ENCODE data around the gene SCAMP5.

The SCAMP5 gene

GRCh38 chr15:75023872-75024636, 28.7 kb downstream of the SCAMP5 start:
- no peak for DNase-seq

GRCh38 chr15:75025107-75025506, 29.7 kb downstream of the SCAMP5 start:
- DNase-seq = no peak

GRCh38 chr15:75025548-75026260, 30.3 kb downstream of the SCAMP5 start:
- DNase-seq = no peak

DNA sequence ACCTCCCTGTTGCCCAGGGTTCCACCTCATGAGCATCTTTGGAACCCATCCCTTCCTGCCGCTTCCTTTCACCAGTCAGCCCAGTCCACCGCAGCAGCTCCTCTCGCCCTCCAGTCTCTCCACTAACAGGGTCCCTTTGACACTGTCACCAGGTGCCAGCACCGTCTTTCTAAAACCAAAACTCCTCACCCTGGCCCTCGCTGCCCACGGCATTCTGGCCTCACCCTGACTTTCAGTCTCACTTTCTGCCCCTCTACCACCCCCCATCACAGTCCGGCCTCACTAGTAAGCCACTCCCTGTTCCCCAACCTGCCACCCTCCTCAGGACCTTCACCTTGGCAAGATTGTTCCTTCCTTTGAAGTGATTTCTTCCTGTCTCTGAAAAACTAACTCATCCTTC, 32.2 kb downstream of the SCAMP5 start:
- DNase-seq = no peak

GRCh38 chr15:75028991-75029377, 33.6 kb downstream of the SCAMP5 start:
- DNase-seq = no peak

- peak; percentile 80 for DNase-seq
Observed at GRCh38 chr15:75029378-75030022, 34.1 kb downstream of the SCAMP5 start.

- no peak for DNase-seq
Observed at GRCh38 chr15:75030023-75030413, 34.7 kb downstream of the SCAMP5 start.

DNA sequence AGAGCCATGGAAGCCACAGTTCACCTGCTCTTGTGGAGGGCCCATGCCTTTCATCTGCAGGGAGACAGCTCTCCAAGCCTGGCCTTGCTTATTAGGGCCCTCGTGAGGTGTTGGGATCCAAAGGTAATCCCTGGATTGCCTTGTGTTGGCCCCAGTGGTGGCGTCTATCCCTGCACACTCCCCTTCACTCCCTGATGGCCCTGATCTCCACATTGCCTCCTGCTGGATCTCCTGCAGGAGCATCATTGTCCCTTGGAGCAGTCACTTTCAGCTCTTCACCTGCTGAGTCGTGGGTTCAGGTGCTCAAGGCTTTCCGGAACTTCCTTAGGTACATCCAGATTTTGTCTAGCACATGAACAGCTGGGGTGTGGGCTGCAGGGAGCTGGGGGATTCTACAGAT, 35.1 kb downstream of the SCAMP5 start:
- no peak for DNase-seq

DNA sequence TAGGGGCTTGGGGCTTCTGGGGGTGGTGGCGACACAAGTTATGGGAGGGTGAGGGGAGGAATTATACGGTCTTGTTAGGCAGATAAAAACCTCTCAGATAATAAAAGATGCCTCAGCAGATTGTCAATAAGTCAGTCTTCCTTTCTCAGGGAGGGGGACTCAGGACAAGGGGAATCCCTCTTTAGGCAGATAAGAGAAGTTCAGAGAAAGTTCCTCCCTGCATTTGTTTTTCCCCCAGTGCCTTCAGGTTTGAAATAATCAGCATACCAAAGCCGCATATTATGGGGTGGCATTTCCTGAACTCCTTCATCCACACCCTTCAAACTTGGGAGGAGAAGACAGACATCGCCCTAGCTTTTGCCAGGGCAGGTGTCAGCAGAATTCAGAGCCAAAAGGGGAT, 36.5 kb downstream of the SCAMP5 start:
- DNase-seq = no peak

GRCh38 chr15:75032395-75032794, 37.0 kb downstream of the SCAMP5 start:
- DNase-seq = no peak

- DNase-seq = no peak
Observed at GRCh38 chr15:75033809-75034208, 38.4 kb downstream of the SCAMP5 start.

- no peak for DNase-seq
Observed at GRCh38 chr15:75034615-75035014, 39.3 kb downstream of the SCAMP5 start.

- DNase-seq = no peak
Observed at GRCh38 chr15:75036212-75036616, 40.9 kb downstream of the SCAMP5 start.

- DNase-seq = no peak
Observed at GRCh38 chr15:75037685-75038084, 42.3 kb downstream of the SCAMP5 start.

DNA sequence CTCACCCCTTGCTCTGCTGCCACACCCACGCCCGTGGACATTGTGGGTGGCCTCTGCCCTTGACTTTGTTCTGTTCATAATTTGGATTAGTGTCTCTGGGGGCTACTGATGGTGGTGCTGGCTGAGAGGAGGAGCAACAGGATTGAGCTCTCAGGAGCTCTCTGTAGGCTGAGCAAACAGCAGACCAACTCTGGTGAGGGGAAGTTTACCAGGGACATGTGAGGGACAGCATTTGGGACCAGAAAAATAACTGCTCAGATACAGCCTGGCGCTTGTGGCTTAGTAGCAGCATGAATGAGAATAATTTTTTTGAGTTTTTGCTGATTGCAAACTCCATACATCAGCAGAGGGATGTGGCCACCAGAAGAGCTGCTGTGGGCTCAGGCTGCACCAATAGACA, 42.9 kb downstream of the SCAMP5 start:
- DNase-seq = no peak

- DNase-seq = peak; percentile 40
Observed at GRCh38 chr15:75042730-75043508, 47.6 kb downstream of the SCAMP5 start.

GRCh38 chr15:75043509-75044257, 48.3 kb downstream of the SCAMP5 start:
- no peak for DNase-seq

GRCh38 chr15:75044258-75044878, 49.0 kb downstream of the SCAMP5 start:
- DNase-seq = no peak

GRCh38 chr15:75045332-75046015, 50.1 kb downstream of the SCAMP5 start:
- DNase-seq = no peak

DNA sequence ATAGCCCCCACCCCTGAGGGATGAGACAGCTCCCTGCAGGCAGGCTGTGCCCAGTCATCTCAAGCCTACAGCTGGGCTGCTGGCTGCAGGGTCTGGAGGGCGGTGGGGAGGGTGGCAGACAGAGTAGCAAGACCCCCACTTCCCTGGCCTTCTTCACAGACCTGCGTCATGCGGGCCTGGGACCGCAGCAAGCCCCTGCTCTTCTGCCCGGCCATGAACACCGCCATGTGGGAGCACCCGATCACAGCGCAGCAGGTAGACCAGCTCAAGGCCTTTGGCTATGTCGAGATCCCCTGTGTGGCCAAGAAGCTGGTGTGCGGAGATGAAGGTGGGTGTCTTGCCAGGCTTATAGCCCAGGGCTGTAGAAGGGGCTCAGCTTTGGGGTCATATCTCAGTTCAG, 53.0 kb downstream of the SCAMP5 start:
- no peak for DNase-seq

- DNase-seq = no peak
Observed at GRCh38 chr15:75049392-75049791, 54.0 kb downstream of the SCAMP5 start.
